ENCODE results near the gene RAB3GAP1.

RAB3GAP1 gene

DNA sequence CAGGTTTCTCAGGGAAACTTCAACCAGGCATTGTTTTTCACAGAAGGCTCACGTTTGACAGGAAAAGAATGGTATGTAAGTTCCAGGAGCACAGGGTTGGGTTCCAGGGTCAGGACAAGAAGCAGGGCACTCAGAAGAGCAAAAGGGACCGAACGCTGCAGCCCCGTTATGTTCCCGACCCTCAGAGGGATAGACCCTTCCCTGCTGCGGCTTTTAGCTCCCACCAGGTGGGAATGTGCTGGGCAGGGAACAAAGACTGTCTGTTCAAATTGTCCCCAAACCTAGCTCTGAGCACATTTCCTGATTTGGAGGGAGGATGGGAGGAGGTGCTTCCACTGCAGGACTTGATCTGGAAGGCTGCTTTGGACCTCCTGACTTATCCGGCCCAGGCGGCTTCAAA is 130.1 kb downstream of the RAB3GAP1 start:
- H3K4me1 ChIP-seq (ENCODE audit: control insufficient read depth, insufficient read depth, low read length), result no peaks in the 10 kb centered on the region
- H3K27ac ChIP-seq (ENCODE audit: low read length), result no peak overlapping the region
- H3K27me3 ChIP-seq (ENCODE audit: control insufficient read depth in 1 of 2, insufficient read depth in 2 of 2, low read length in 2 of 2), result no peaks in the 10 kb centered on the region
- peaks cover 0 to 2% of the 10 kb centered on the region in 2 donors for H3K36me3 ChIP-seq (ENCODE audit: control insufficient read depth in 2 of 2, insufficient read depth in 2 of 2, low read length in 2 of 2)
- no peak overlapping the region for H3K4me3 ChIP-seq (ENCODE audit: low read length in 2 of 2)
- no peaks in the 10 kb centered on the region for H3K9me3 ChIP-seq (ENCODE audit: control insufficient read depth in 2 of 2, low read length in 2 of 2)
- H3K9ac ChIP-seq (ENCODE audit: low read length in 2 of 2), result no peak overlapping the region

DNA sequence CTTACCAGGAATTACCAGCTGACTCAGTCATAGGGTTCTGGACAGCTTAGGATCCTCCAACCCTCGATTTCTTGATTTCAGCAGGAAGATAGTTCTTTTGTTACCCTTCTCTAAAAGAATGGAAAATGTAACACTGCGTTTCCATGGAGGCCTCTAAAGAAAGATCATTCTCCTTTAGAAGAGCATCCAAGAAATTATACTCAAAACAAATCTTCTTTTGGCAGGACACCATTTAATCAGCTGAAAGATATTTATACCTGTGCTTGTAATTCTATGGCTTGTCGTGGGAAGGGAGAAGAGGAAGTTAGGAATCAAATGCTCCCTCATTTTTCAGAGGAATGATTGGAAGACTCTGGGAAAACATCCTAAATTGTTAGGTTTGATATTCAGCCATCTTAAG is 130.5 kb downstream of the RAB3GAP1 start:
- H3K27ac ChIP-seq (ENCODE audit: low read length), result no peak overlapping the region
- H3K9ac ChIP-seq (ENCODE audit: low read length in 2 of 2), result no peak overlapping the region
- no peak overlapping the region for H3K4me3 ChIP-seq (ENCODE audit: low read length in 2 of 2)
- H3K9me3 ChIP-seq (ENCODE audit: control insufficient read depth in 2 of 2, low read length in 2 of 2), result no peaks in the 10 kb centered on the region
- no peaks in the 10 kb centered on the region for H3K4me1 ChIP-seq (ENCODE audit: control insufficient read depth, insufficient read depth, low read length)
- peaks cover 0 to 2% of the 10 kb centered on the region in 2 donors for H3K36me3 ChIP-seq (ENCODE audit: control insufficient read depth in 2 of 2, insufficient read depth in 2 of 2, low read length in 2 of 2)
- no peaks in the 10 kb centered on the region for H3K27me3 ChIP-seq (ENCODE audit: control insufficient read depth in 1 of 2, insufficient read depth in 2 of 2, low read length in 2 of 2)

DNA sequence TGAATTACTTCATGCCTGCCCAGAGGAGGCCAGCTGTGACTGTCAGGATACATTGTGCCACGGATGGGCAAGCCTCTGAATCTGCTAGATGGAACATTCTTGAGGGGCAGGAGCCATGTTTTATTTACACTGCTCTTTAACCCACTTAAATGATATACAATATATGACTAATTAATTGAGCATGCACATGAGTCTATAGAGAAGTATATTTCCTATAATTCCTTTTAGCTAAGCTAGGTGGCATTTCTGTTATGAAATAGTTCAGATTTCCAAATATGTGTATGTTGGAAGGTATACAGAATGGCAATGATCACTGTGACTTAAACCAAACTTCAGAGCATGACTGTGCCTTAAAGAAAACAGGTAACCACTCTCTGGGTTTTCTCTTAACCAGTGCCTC is 131.7 kb downstream of the RAB3GAP1 start:
- no peaks in the 10 kb centered on the region for H3K27me3 ChIP-seq (ENCODE audit: control insufficient read depth in 1 of 2, insufficient read depth in 2 of 2, low read length in 2 of 2)
- no peak overlapping the region for H3K9ac ChIP-seq (ENCODE audit: low read length in 2 of 2)
- H3K36me3 ChIP-seq (ENCODE audit: control insufficient read depth in 2 of 2, insufficient read depth in 2 of 2, low read length in 2 of 2), result peaks cover 0 to 2% of the 10 kb centered on the region in 2 donors
- no peaks in the 10 kb centered on the region for H3K4me1 ChIP-seq (ENCODE audit: control insufficient read depth, insufficient read depth, low read length)
- H3K27ac ChIP-seq (ENCODE audit: low read length), result no peak overlapping the region
- no peaks in the 10 kb centered on the region for H3K9me3 ChIP-seq (ENCODE audit: control insufficient read depth in 2 of 2, low read length in 2 of 2)
- H3K4me3 ChIP-seq (ENCODE audit: low read length in 2 of 2), result no peak overlapping the region

DNA sequence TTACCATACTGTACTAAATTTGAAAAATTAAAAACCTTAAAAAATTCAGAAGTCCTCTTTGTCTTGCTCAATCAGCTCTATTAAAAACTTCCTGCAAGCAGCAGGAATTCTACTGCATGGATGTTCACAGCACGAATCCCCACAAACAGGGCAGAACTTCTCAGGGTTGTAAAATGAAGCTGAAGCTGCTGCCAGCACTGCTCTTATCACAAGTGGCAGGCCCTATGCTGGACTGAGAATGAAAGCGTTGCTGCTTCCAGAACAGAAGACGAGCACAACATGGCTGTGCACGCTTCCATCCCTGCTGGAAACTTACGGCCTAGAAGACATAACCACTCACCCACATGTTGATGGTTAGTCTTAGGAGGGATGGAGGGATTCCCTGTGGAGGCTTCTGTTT is 134.0 kb downstream of the RAB3GAP1 start:
- Histone ChIP-seq H3K9ac (ENCODE audit: low read length in 2 of 2) (no peak overlapping the region), H3K9me3 (ENCODE audit: control insufficient read depth in 2 of 2, low read length in 2 of 2) (no peaks in the 10 kb centered on the region), H3K4me1 (ENCODE audit: control insufficient read depth, insufficient read depth, low read length) (no peaks in the 10 kb centered on the region), H3K27me3 (ENCODE audit: control insufficient read depth in 1 of 2, insufficient read depth in 2 of 2, low read length in 2 of 2) (no peaks in the 10 kb centered on the region), H3K36me3 (ENCODE audit: control insufficient read depth in 2 of 2, insufficient read depth in 2 of 2, low read length in 2 of 2) (peaks cover 0 to 2% of the 10 kb centered on the region in 2 donors), H3K27ac (ENCODE audit: low read length) (no peak overlapping the region), H3K4me3 (ENCODE audit: low read length in 2 of 2) (no peak overlapping the region)

DNA sequence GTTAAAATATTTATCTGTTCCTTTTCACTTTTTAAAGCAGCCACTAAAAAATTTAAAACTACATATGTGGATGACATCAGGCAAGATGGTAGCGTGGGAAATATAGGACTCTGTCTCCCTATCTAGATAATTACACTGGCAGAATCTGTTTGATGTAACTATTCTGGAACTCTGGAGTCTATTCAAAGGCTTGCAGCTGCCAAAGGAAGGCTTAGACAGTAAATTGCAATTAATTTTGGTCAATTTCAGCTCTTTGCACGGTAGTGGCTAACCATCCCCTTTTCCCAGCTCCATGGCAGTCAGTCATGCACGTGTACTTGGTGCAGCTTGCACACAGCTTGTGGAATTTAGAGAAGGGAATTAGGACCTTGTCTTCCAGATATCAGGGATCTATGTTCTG is 135.2 kb downstream of the RAB3GAP1 start:
- H3K27me3 ChIP-seq (ENCODE audit: control insufficient read depth in 1 of 2, insufficient read depth in 2 of 2, low read length in 2 of 2), result no peaks in the 10 kb centered on the region

DNA sequence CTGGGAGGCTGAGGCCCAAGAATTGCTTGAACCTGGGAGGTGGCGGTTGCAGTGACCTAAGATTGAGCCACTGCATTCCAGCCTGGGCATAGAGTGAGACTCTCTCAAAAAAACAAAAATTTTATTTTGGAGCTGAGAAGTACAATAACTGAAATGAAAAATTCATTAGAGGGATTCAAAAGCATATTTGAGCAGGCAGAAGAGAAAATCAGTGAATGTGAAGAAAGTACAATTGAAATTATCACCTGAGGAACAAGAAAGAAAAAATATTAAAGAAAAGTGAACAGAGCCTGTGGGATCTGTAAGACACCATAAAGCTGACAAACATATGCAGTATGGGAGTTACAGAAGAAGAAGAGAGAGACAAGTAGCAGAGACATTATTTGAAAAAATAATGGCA is 137.1 kb downstream of the RAB3GAP1 start:
- Histone ChIP-seq H3K4me3 (ENCODE audit: low read length in 2 of 2) (no peak overlapping the region), H3K27ac (ENCODE audit: low read length) (no peak overlapping the region), H3K4me1 (ENCODE audit: control insufficient read depth, insufficient read depth, low read length) (no peaks in the 10 kb centered on the region), H3K27me3 (ENCODE audit: control insufficient read depth in 1 of 2, insufficient read depth in 2 of 2, low read length in 2 of 2) (no peaks in the 10 kb centered on the region), H3K9me3 (ENCODE audit: control insufficient read depth in 2 of 2, low read length in 2 of 2) (no peaks in the 10 kb centered on the region), H3K36me3 (ENCODE audit: control insufficient read depth in 2 of 2, insufficient read depth in 2 of 2, low read length in 2 of 2) (no peaks in the 10 kb centered on the region), H3K9ac (ENCODE audit: low read length in 2 of 2) (no peak overlapping the region)

More for the DNA sequence above, 135.2 kb downstream of the RAB3GAP1 start:
- no peak overlapping the region for H3K27ac ChIP-seq (ENCODE audit: low read length)
- no peaks in the 10 kb centered on the region for H3K9me3 ChIP-seq (ENCODE audit: control insufficient read depth in 2 of 2, low read length in 2 of 2)
- H3K4me1 ChIP-seq (ENCODE audit: control insufficient read depth, insufficient read depth, low read length), result no peaks in the 10 kb centered on the region
- no peak overlapping the region for H3K9ac ChIP-seq (ENCODE audit: low read length in 2 of 2)
- H3K4me3 ChIP-seq (ENCODE audit: low read length in 2 of 2), result no peak overlapping the region
- no peaks in the 10 kb centered on the region for H3K36me3 ChIP-seq (ENCODE audit: control insufficient read depth in 2 of 2, insufficient read depth in 2 of 2, low read length in 2 of 2)

DNA sequence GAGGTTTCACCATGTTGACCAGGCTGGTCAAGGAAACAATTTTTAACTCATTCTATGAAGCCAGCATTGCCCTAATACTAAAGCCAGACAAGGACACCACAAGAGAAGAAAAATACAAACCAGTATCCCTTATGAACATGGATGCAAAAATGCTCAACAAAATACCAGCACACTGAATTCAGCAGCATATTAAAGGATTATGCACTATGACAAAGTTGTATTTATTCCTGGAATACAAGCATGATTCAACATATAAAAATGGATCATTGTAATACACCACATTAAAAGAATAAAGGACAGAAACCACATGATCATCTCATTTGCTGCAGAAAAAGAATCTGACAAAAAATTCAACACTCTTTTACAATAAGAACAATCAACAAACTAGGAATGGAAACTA is 138.7 kb downstream of the RAB3GAP1 start:
- no peak overlapping the region for H3K4me3 ChIP-seq (ENCODE audit: low read length in 2 of 2)
- H3K27me3 ChIP-seq (ENCODE audit: control insufficient read depth in 1 of 2, insufficient read depth in 2 of 2, low read length in 2 of 2), result no peaks in the 10 kb centered on the region
- H3K36me3 ChIP-seq (ENCODE audit: control insufficient read depth in 2 of 2, insufficient read depth in 2 of 2, low read length in 2 of 2), result no peaks in the 10 kb centered on the region
- no peaks in the 10 kb centered on the region for H3K9me3 ChIP-seq (ENCODE audit: control insufficient read depth in 2 of 2, low read length in 2 of 2)
- no peak overlapping the region for H3K27ac ChIP-seq (ENCODE audit: low read length)
- no peak overlapping the region for H3K9ac ChIP-seq (ENCODE audit: low read length in 2 of 2)
- no peaks in the 10 kb centered on the region for H3K4me1 ChIP-seq (ENCODE audit: control insufficient read depth, insufficient read depth, low read length)

DNA sequence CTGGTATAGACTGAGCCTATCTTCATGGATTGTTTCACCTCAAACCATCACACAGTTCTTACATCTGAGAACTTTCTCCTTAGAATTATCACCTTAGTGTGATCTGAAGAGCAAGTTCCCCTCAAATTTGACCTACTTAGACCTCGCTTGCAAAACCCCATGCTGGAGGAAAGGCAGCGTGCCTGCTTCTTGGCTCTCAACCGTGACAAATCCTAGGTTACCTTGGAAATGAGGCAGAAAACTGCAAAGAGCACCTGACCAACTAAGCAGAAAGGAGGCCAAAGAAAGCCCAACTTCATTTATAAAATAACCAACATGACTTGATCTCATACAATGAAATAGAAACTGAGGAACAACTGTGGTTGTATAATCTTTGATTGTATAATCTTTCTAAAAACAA is 146.4 kb downstream of the RAB3GAP1 start:
- no peak overlapping the region for H3K4me3 ChIP-seq (ENCODE audit: low read length in 2 of 2)

DNA sequence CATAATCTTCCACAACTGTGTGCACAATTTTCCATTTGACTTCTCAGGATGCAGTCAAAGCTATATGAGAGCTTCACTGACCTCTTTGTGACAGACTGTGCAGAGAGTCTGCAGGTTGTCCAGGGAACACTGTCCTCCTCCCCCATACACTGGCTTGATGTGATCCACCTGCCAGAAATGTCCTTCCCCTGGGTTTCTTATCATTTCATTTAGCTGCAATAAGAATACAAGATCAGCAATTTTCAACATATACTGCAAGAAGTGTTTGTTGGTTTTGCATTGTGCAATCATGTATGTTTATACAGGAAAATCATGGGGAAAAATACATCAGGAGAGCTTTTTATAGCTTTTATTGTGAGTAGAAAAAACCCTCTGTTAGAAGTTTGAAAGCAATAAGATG is 150.7 kb downstream of the RAB3GAP1 start:
- Histone ChIP-seq H3K36me3 (ENCODE audit: control insufficient read depth in 2 of 2, insufficient read depth in 2 of 2, low read length in 2 of 2) (peaks cover 0 to 3% of the 10 kb centered on the region in 2 donors), H3K27ac (ENCODE audit: low read length) (no peak overlapping the region), H3K9me3 (ENCODE audit: control insufficient read depth in 2 of 2, low read length in 2 of 2) (no peaks in the 10 kb centered on the region), H3K4me1 (ENCODE audit: control insufficient read depth, insufficient read depth, low read length) (no peaks in the 10 kb centered on the region), H3K9ac (ENCODE audit: low read length in 2 of 2) (no peak overlapping the region), H3K4me3 (ENCODE audit: low read length in 2 of 2) (no peak overlapping the region), H3K27me3 (ENCODE audit: control insufficient read depth in 1 of 2, insufficient read depth in 2 of 2, low read length in 2 of 2) (no peaks in the 10 kb centered on the region)

More for the DNA sequence above, 146.4 kb downstream of the RAB3GAP1 start:
- Histone ChIP-seq H3K9ac (ENCODE audit: low read length in 2 of 2) (no peak overlapping the region), H3K27me3 (ENCODE audit: control insufficient read depth in 1 of 2, insufficient read depth in 2 of 2, low read length in 2 of 2) (no peaks in the 10 kb centered on the region), H3K4me1 (ENCODE audit: control insufficient read depth, insufficient read depth, low read length) (no peaks in the 10 kb centered on the region), H3K9me3 (ENCODE audit: control insufficient read depth in 2 of 2, low read length in 2 of 2) (no peaks in the 10 kb centered on the region), H3K36me3 (ENCODE audit: control insufficient read depth in 2 of 2, insufficient read depth in 2 of 2, low read length in 2 of 2) (peaks cover 0 to 2% of the 10 kb centered on the region in 2 donors), H3K27ac (ENCODE audit: low read length) (no peak overlapping the region)

DNA sequence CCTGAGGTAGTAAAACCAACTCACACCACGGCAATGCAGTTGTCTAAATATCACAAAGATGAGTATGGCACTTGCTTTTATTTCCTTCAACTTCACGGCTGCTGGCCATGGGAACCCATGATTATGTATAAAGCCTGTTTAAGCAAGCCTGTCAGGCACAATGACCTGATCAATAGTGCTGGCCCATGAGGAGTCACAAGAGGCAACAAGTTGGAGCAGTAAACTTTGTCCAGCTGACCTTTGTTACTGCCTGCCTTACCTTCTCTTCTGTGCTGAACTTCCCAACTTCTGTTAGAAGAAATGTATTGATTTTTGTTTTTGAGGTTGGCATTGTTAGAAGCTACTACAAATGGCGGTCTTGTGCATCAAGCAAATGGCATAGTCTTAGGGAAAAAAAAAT is 151.9 kb downstream of the RAB3GAP1 start:
- no peak overlapping the region for H3K27ac ChIP-seq (ENCODE audit: low read length)
- no peaks in the 10 kb centered on the region for H3K4me1 ChIP-seq (ENCODE audit: control insufficient read depth, insufficient read depth, low read length)
- H3K9me3 ChIP-seq (ENCODE audit: control insufficient read depth in 2 of 2, low read length in 2 of 2), result no peaks in the 10 kb centered on the region
- peaks cover 0 to 3% of the 10 kb centered on the region in 2 donors for H3K36me3 ChIP-seq (ENCODE audit: control insufficient read depth in 2 of 2, insufficient read depth in 2 of 2, low read length in 2 of 2)
- no peaks in the 10 kb centered on the region for H3K27me3 ChIP-seq (ENCODE audit: control insufficient read depth in 1 of 2, insufficient read depth in 2 of 2, low read length in 2 of 2)
- no peak overlapping the region for H3K9ac ChIP-seq (ENCODE audit: low read length in 2 of 2)
- no peak overlapping the region for H3K4me3 ChIP-seq (ENCODE audit: low read length in 2 of 2)

DNA sequence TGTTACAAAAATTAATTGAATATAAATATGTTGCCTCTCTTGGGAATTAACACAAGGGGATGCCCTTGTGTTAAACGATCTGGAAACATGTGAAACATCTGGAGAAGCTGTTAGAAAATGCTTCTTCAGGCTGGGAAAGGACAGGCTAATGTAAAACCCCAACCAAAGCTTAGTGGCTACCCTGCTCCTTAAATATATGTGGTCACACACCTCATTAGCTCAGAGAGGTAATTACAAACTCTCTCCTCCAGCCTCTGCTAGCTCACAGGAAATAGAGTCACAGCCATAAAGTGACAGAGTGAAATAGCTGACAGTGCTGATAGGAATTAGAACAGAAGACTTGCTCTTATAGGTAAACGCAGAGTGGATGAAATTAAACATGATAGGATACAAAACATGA is 155.9 kb downstream of the RAB3GAP1 start:
- H3K4me1 ChIP-seq (ENCODE audit: control insufficient read depth, insufficient read depth, low read length), result peaks cover 3% of the 10 kb centered on the region
- H3K9ac ChIP-seq (ENCODE audit: low read length in 2 of 2), result no peak overlapping the region
- H3K27me3 ChIP-seq (ENCODE audit: control insufficient read depth in 1 of 2, insufficient read depth in 2 of 2, low read length in 2 of 2), result no peaks in the 10 kb centered on the region
- no peak overlapping the region for H3K27ac ChIP-seq (ENCODE audit: low read length)
- no peaks in the 10 kb centered on the region for H3K9me3 ChIP-seq (ENCODE audit: control insufficient read depth in 2 of 2, low read length in 2 of 2)
- no peak overlapping the region for H3K4me3 ChIP-seq (ENCODE audit: low read length in 2 of 2)
- H3K36me3 ChIP-seq (ENCODE audit: control insufficient read depth in 2 of 2, insufficient read depth in 2 of 2, low read length in 2 of 2), result peaks cover 0 to 2% of the 10 kb centered on the region in 2 donors
